OCI-LY1 (cell line): ENCODE data around the gene RFTN1.

Experiments used
- H2AFZ ChIP-seq: fragments of 200-600 bp; sonication (generic), shearing (Covaris generic); 2 replicates; pipeline ENCODE4 v1.6.0; 2014; ENCODE audit warnings: antibody characterized with exemption, mild to moderate bottlenecking, low read length
- H3F3A ChIP-seq: fragments of 200-600 bp; sonication (generic), shearing (Covaris generic); 2 replicates; pipeline ENCODE4 v1.6.0; 2014; ENCODE audit warnings: mild to moderate bottlenecking, antibody characterized with exemption, low read length, moderate library complexity; ENCODE audit not compliant: insufficient read depth
- H3K27ac ChIP-seq: fragments of 200-600 bp; sonication (generic); 2 replicates; pipeline ENCODE4 v1.5.1; 2014; ENCODE audit warnings: low read length, mixed run types, mild to moderate bottlenecking, low read depth; ENCODE audit not compliant: poor library complexity, severe bottlenecking
- H3K27me3 ChIP-seq: fragments of 200-600 bp; sonication (generic); 2 replicates; pipeline ENCODE4 v1.6.0; 2014; ENCODE audit warnings: antibody characterized with exemption, mild to moderate bottlenecking, low read length, moderate library complexity; ENCODE audit not compliant: insufficient read depth
- H3K36me3 ChIP-seq: fragments of 200-600 bp; sonication (generic); 2 replicates; pipeline ENCODE4 v1.6.1; 2014; ENCODE audit warnings: mild to moderate bottlenecking, antibody characterized with exemption, low read length, moderate library complexity, mixed read lengths; ENCODE audit not compliant: insufficient read depth
- H3K4me1 ChIP-seq: fragments of 200-600 bp; sonication (generic); 2 replicates; pipeline ENCODE4 v1.5.1; 2014; ENCODE audit warnings: mild to moderate bottlenecking, low read length, moderate library complexity; ENCODE audit not compliant: insufficient read depth, severe bottlenecking
- H3K4me2 ChIP-seq: fragments of 200-600 bp; sonication (generic), shearing (Covaris generic); 2 replicates; pipeline ENCODE4 v1.6.1; 2014; ENCODE audit warnings: low read length
- H3K4me3 ChIP-seq: fragments of 200-600 bp; sonication (generic); 2 replicates; pipeline ENCODE4 v1.5.1; 2014; ENCODE audit warnings: low read length, low read depth, mild to moderate bottlenecking, mixed read lengths; ENCODE audit not compliant: poor library complexity, severe bottlenecking
- H3K79me2 ChIP-seq: fragments of 200-600 bp; shearing (Covaris generic); 2 replicates; pipeline ENCODE4 v1.6.1; 2016; ENCODE audit warnings: mixed run types, low read length, mixed read lengths; ENCODE audit not compliant: insufficient read depth
- H3K9ac ChIP-seq: fragments of 200-600 bp; sonication (generic), shearing (Covaris generic); 2 replicates; pipeline ENCODE4 v1.6.1; 2014; ENCODE audit warnings: mild to moderate bottlenecking, low read length, mixed read lengths
- H3K9me2 ChIP-seq: fragments of 200-600 bp; sonication (generic), shearing (Covaris generic); 2 replicates; pipeline ENCODE4 v1.6.1; 2014; ENCODE audit warnings: low read depth, mild to moderate bottlenecking, low read length, mixed read lengths
- H3K9me3 ChIP-seq: fragments of 200-600 bp; shearing (Covaris generic); 2 replicates; pipeline ENCODE4 v1.6.1; 2014; ENCODE audit warnings: low read length, mixed read lengths
- H4K20me1 ChIP-seq: fragments of 200-600 bp; sonication (generic), shearing (Covaris generic); 2 replicates; pipeline ENCODE4 v1.6.0; 2016; ENCODE audit warnings: mild to moderate bottlenecking, low read length; ENCODE audit not compliant: insufficient read depth
- EZH2 ChIP-seq: fragments of 200-600 bp; sonication (generic), shearing (Covaris generic); IDR thresholded peaks from 2 replicates; pipeline ENCODE4 v1.8.0; 2017; ENCODE audit warnings: borderline replicate concordance, mixed run types, mild to moderate bottlenecking, antibody characterized with exemption, low read length, moderate library complexity, mixed read lengths
- TF ChIP-seq, protein P1 (sequence below): fragments of 200-600 bp; sonication (generic), shearing (Covaris generic); IDR thresholded peaks from 2 replicates; pipeline ENCODE4 v1.5.1; 2017; ENCODE audit warnings: mild to moderate bottlenecking, antibody characterized with exemption, low read length, moderate library complexity, mixed read lengths

The RFTN1 gene

DNA sequence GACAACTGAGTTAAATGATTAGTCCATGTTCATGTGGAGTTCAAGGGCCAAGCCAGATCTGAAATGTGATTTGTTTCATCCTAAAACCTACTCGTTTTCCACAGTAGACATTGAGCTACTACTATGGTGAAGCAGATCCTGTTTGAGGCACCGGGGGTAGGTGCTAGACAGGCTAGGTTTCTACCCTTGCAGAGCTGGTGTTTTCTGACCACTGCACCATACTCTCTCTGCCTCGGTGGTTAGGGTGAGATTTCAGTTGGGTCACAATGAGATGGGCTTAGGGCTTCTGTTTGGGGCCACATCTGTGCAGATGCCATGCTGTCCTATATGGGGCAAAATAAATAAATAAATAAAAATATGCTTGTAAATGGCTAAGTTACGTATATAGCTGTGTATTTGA lies 149.2 kb downstream of the RFTN1 start:
- Histone ChIP-seq H3K4me1 (peaks cover 28% of the 10 kb centered on the region), H4K20me1 (no peaks in the 10 kb centered on the region), H3K27me3 (no peaks in the 10 kb centered on the region), H3K79me2 (no peaks in the 10 kb centered on the region), H3K4me2 (no peak overlapping the region), H2AFZ (no peak overlapping the region), H3K9me3 (no peaks in the 10 kb centered on the region), H3K9ac (no peak overlapping the region), H3F3A (no peaks in the 10 kb centered on the region), H3K4me3 (no peak overlapping the region), H3K9me2 (no peaks in the 10 kb centered on the region), H3K27ac (no peak overlapping the region), H3K36me3 (peaks cover 99% of the 10 kb centered on the region)
- TF ChIP-seq, protein P1, sequence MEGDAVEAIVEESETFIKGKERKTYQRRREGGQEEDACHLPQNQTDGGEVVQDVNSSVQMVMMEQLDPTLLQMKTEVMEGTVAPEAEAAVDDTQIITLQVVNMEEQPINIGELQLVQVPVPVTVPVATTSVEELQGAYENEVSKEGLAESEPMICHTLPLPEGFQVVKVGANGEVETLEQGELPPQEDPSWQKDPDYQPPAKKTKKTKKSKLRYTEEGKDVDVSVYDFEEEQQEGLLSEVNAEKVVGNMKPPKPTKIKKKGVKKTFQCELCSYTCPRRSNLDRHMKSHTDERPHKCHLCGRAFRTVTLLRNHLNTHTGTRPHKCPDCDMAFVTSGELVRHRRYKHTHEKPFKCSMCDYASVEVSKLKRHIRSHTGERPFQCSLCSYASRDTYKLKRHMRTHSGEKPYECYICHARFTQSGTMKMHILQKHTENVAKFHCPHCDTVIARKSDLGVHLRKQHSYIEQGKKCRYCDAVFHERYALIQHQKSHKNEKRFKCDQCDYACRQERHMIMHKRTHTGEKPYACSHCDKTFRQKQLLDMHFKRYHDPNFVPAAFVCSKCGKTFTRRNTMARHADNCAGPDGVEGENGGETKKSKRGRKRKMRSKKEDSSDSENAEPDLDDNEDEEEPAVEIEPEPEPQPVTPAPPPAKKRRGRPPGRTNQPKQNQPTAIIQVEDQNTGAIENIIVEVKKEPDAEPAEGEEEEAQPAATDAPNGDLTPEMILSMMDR = no peak
- TF ChIP-seq EZH2 = no peak

DNA sequence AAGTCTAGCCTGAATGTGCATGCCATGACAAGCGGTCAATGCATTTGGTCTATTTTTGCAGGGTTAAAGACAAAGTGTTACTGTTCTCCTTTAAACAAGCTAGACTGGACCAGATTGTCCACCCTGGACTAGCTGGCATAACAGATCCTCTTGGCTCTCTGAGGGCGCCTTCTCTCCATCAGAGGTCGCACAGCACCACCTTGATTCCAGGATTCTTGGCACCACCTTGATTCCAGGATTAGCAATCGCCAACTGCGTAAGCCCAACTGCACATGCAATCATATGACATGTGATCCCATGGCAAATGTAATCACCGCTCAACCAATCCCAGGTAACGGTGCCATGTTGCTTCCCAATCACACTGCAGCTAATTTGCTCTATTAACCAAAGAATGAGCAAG lies 149.9 kb downstream of the RFTN1 start:
- Histone ChIP-seq H3K79me2 (no peaks in the 10 kb centered on the region), H3K9me2 (no peaks in the 10 kb centered on the region), H3K4me2 (no peak overlapping the region), H3K27ac (no peak overlapping the region), H3K27me3 (no peaks in the 10 kb centered on the region), H3K4me1 (peaks cover 28% of the 10 kb centered on the region), H3K4me3 (no peak overlapping the region), H3K9me3 (no peaks in the 10 kb centered on the region), H3F3A (no peaks in the 10 kb centered on the region), H2AFZ (no peak overlapping the region), H3K36me3 (peaks cover 99% of the 10 kb centered on the region), H3K9ac (no peak overlapping the region), H4K20me1 (no peaks in the 10 kb centered on the region)
- TF ChIP-seq, protein P1 = no peak
- no peak for TF ChIP-seq EZH2

DNA sequence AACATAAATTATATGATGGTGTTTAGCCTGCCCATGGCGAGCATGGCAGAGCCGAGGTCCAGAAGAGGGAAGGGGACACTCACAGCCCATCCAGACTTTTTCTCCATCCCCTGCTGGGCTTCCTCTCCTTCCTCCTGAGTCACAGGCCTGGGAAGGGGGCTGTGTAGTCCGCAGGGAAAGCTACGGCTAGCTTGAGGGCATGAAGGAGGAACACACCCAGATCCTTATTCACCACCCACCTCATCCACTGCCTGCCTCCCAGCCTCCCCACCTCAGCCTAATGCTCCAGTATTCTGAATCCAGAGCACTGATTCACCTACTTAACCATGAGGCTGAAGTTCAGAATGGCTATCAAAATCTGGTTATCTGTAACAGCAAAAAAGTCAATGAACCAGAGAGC lies 150.7 kb downstream of the RFTN1 start:
- H2AFZ ChIP-seq = no peak overlapping the region
- no peaks in the 10 kb centered on the region for H3K27me3 ChIP-seq
- H3K27ac ChIP-seq = no peak overlapping the region
- no peaks in the 10 kb centered on the region for H3K9me2 ChIP-seq
- no peak overlapping the region for H3K4me2 ChIP-seq
- H3K9me3 ChIP-seq = no peaks in the 10 kb centered on the region
- H3K4me1 ChIP-seq = peaks cover 25% of the 10 kb centered on the region
- no peak overlapping the region for H3K4me3 ChIP-seq
- H3K79me2 ChIP-seq = no peaks in the 10 kb centered on the region
- H3K9ac ChIP-seq = no peak overlapping the region
- no peaks in the 10 kb centered on the region for H4K20me1 ChIP-seq
- TF ChIP-seq, protein P1 = no peak
- no peak for TF ChIP-seq EZH2
- H3F3A ChIP-seq = no peaks in the 10 kb centered on the region
- peaks cover 99% of the 10 kb centered on the region for H3K36me3 ChIP-seq
